Osteoblast (primary cell): ENCODE results near the gene PPP5C. TPM values are rescaled to one million over a fixed set of nuclear protein-coding genes. Genes with fewer than 3 reads are reported as not detected.

ENCODE experiments used
- DNase-seq: peaks from one replicate; pipeline ENCODE4 v3.0.0; 2011; ENCODE audit warnings: low spot score, mixed read lengths; ENCODE audit not compliant: insufficient read length; ENCODE audit errors: missing footprints
- H2AFZ ChIP-seq: 2 replicates; pipeline ENCODE4 v1.6.0; 2011; ENCODE audit warnings: mild to moderate bottlenecking, low read length
- H3K27ac ChIP-seq: 2 replicates; pipeline ENCODE4 v1.5.1; 2011; ENCODE audit warnings: mild to moderate bottlenecking, low read depth, low read length, moderate library complexity
- H3K27me3 ChIP-seq: 2 replicates; pipeline ENCODE4 v1.6.0; 2012; ENCODE audit warnings: mild to moderate bottlenecking, control low read depth, inconsistent platforms, low read length, moderate library complexity; ENCODE audit not compliant: insufficient read depth
- H3K36me3 ChIP-seq: 2 replicates; pipeline ENCODE4 v1.5.1; 2011; ENCODE audit warnings: mild to moderate bottlenecking, low read length, control low read depth, moderate library complexity; ENCODE audit not compliant: insufficient read depth
- H3K4me1 ChIP-seq: 2 replicates; pipeline ENCODE4 v1.5.1; 2011; ENCODE audit warnings: mild to moderate bottlenecking, low read length, control low read depth, moderate library complexity; ENCODE audit not compliant: insufficient read depth
- H3K4me2 ChIP-seq: 2 replicates; pipeline ENCODE4 v1.6.0; 2011; ENCODE audit warnings: mild to moderate bottlenecking, low read length; ENCODE audit not compliant: insufficient read depth
- H3K4me3 ChIP-seq: fragments of 200-600 bp; sonication (generic); 3 replicates; pipeline ENCODE4 v1.5.1; 2012; ENCODE audit warnings: mild to moderate bottlenecking, low read length, inconsistent platforms; ENCODE audit not compliant: insufficient read depth
- H3K79me2 ChIP-seq: 2 replicates; pipeline ENCODE4 v1.6.0; 2012; ENCODE audit warnings: mild to moderate bottlenecking, low read length, control low read depth, inconsistent platforms; ENCODE audit not compliant: insufficient read depth
- H3K9me3 ChIP-seq: 2 replicates; pipeline ENCODE4 v1.5.1; 2011; ENCODE audit warnings: low read depth, low read length, control low read depth
- H4K20me1 ChIP-seq: 2 replicates; pipeline ENCODE4 v1.6.0; 2012; ENCODE audit warnings: mild to moderate bottlenecking, low read length, control low read depth; ENCODE audit not compliant: insufficient read depth
- total RNA-seq: library from RNA; depleted of rRNA; stranded (reverse); fragments of >200 nt; gene quantifications from 2 replicates; pipeline ENCODE4 v1.2.3, GENCODE V29; 2012
- TF ChIP-seq, protein P1 (sequence below): IDR thresholded peaks from 2 replicates; pipeline ENCODE4 v1.5.1; 2011; ENCODE audit warnings: mild to moderate bottlenecking, low read depth, low read length, moderate library complexity; ENCODE audit errors: extremely low read depth

The PPP5C gene
- total RNA-seq, 1 donor: 36.6 TPM

DNA sequence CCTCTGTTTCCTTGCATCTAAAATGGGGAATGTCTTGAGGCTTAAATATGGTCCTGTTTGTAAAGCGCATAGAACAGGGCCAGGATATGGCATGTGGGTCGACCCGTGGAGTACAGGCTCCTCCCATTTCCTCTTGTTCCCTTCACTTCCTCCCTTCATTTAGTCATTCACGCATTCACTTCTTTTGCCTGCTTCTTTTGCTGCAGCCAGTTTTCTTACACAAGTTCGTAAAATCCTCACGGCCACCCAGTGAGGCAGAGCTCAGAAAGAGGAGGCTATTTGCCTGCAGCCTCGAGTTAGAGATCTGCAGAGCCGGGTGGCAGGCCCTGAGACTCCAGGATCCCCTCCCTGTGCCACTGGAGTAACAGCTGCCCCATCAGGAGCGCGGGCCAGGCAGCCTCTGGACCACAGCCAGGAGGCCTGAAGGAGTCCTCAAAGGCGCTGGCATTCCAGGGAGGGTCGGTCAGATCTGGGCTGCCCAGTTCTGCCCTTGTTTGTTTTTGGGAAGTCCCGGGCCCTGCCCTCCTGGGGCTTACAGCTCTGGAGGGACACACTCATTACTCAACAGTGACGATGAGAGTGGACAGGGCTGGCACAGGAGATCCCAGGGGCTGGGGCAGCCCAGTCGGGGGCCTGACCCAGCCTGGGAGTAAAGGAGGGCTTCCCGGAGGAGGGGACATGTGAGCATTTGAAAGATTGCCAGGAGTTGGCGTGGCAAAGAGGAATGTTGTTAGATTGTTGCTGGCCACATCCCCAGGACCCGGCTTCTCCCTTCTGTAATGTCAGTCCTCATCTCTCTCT lies 4.6 kb downstream of the PPP5C start:
- DNase-seq: peak; percentile 96
- peaks cover 23% of the 10 kb centered on the region for H3K36me3 ChIP-seq
- H3K79me2 ChIP-seq: peaks cover 82% of the 10 kb centered on the region
- peak overlapping the region; percentile 44 for H3K4me2 ChIP-seq
- peak overlapping the region; percentile 8 for H3K4me3 ChIP-seq
- H3K4me1 ChIP-seq: peaks cover 30% of the 10 kb centered on the region
- peak overlapping the region; percentile 6 for H2AFZ ChIP-seq
- peaks cover 19% of the 10 kb centered on the region for H4K20me1 ChIP-seq
- TF ChIP-seq, protein P1, sequence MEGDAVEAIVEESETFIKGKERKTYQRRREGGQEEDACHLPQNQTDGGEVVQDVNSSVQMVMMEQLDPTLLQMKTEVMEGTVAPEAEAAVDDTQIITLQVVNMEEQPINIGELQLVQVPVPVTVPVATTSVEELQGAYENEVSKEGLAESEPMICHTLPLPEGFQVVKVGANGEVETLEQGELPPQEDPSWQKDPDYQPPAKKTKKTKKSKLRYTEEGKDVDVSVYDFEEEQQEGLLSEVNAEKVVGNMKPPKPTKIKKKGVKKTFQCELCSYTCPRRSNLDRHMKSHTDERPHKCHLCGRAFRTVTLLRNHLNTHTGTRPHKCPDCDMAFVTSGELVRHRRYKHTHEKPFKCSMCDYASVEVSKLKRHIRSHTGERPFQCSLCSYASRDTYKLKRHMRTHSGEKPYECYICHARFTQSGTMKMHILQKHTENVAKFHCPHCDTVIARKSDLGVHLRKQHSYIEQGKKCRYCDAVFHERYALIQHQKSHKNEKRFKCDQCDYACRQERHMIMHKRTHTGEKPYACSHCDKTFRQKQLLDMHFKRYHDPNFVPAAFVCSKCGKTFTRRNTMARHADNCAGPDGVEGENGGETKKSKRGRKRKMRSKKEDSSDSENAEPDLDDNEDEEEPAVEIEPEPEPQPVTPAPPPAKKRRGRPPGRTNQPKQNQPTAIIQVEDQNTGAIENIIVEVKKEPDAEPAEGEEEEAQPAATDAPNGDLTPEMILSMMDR: no peak
- no peaks in the 10 kb centered on the region for H3K27me3 ChIP-seq
- H3K9me3 ChIP-seq: no peaks in the 10 kb centered on the region
- peak overlapping the region; percentile 76 for H3K27ac ChIP-seq

- Histone ChIP-seq H3K4me2 (no peak overlapping the region), H3K79me2 (peaks cover 81% of the 10 kb centered on the region), H2AFZ (no peak overlapping the region), H3K4me1 (peaks cover 34% of the 10 kb centered on the region), H3K27ac (no peak overlapping the region), H3K36me3 (peaks cover 23% of the 10 kb centered on the region), H3K9me3 (no peaks in the 10 kb centered on the region), H3K4me3 (no peak overlapping the region), H4K20me1 (peaks cover 16% of the 10 kb centered on the region), H3K27me3 (no peaks in the 10 kb centered on the region)
- no peak for DNase-seq
- TF ChIP-seq, protein P1: no peak
Measured at GRCh38 chr19:46353730-46354528, 7.0 kb downstream of the PPP5C start.

GRCh38 chr19:46355234-46356148 lies 8.6 kb downstream of the PPP5C start:
- Histone ChIP-seq H2AFZ (no peak overlapping the region), H3K36me3 (peaks cover 23% of the 10 kb centered on the region), H3K27ac (no peak overlapping the region), H3K4me3 (no peak overlapping the region), H3K79me2 (peaks cover 73% of the 10 kb centered on the region), H3K4me2 (no peak overlapping the region), H3K27me3 (no peaks in the 10 kb centered on the region), H4K20me1 (peaks cover 16% of the 10 kb centered on the region), H3K4me1 (peaks cover 32% of the 10 kb centered on the region), H3K9me3 (no peaks in the 10 kb centered on the region)
- DNase-seq: no peak
- TF ChIP-seq, protein P1: no peak
